H1 (cell line): Measurements from ENCODE around the gene ACOT12. TPM values are rescaled to one million over a fixed set of nuclear protein-coding genes. Genes with fewer than 3 reads are reported as not detected.

Experiments used
- CTCF ChIA-PET: fragments of 300-600 bp; sonication (Branson Sonifier 250); formaldehyde crosslinking; loops from one replicate; lab custom pipeline; 2021; ENCODE audit not compliant: partially characterized antibody; lab: Charles Lee
- POLR2A ChIA-PET: fragments of 300-600 bp; sonication (Branson Sonifier 250); formaldehyde crosslinking; loops from one replicate; lab custom pipeline; 2021; ENCODE audit warnings: inconsistent platforms; ENCODE audit not compliant: partially characterized antibody; lab: Charles Lee
- DNase-seq, 2 experiments: peaks; one replicate each; pipeline versions ENCODE4 v3.0.0 to v3.0.0-alpha.2; 2010 to 2022; ENCODE audit warnings: low spot score in 2 of 2, low read depth in 1 of 2, mixed read lengths in 1 of 2
- FAIRE-seq: peaks from 2 replicates; lab custom pipeline; 2011; peaks lifted over from hg19 to GRCh38; lab: Jason Lieb, UNC
- H2AFZ ChIP-seq: 2 replicates; pipeline ENCODE4 v1.8.1; 2012; ENCODE audit warnings: low read length, inconsistent platforms
- H2AK5ac ChIP-seq: 2 replicates; pipeline ENCODE4 v1.6.1; 2013; ENCODE audit warnings: low read depth, low read length
- H2BK120ac ChIP-seq: replicated peaks from 2 replicates; pipeline ENCODE3; 2013; ENCODE audit warnings: low read depth, low read length, inconsistent platforms
- H2BK12ac ChIP-seq: 2 replicates; pipeline ENCODE4 v1.6.1; 2013; ENCODE audit warnings: low read depth, low read length
- H2BK15ac ChIP-seq: 2 replicates; pipeline ENCODE4 v1.6.1; 2013; ENCODE audit warnings: low read length
- H2BK20ac ChIP-seq: 2 replicates; pipeline ENCODE4 v1.6.1; 2013; ENCODE audit warnings: low read length
- H2BK5ac ChIP-seq: 2 replicates; pipeline ENCODE4 v1.6.1; 2013; ENCODE audit warnings: low read depth, low read length
- H3K14ac ChIP-seq: 2 replicates; pipeline ENCODE4 v1.6.1; 2013; ENCODE audit warnings: inconsistent platforms; ENCODE audit not compliant: insufficient read length
- H3K18ac ChIP-seq: 2 replicates; pipeline ENCODE4 v1.6.1; 2013; ENCODE audit warnings: low read length; ENCODE audit errors: extremely low read depth
- H3K23ac ChIP-seq: 2 replicates; pipeline ENCODE4 v1.6.1; 2013; ENCODE audit warnings: inconsistent platforms; ENCODE audit not compliant: insufficient read length
- H3K23me2 ChIP-seq: 2 replicates; pipeline ENCODE4 v1.6.1; 2013; ENCODE audit warnings: low read depth, low read length
- H3K27ac ChIP-seq: 2 replicates; pipeline ENCODE4 v1.6.1; 2011; ENCODE audit warnings: low read depth, low read length, inconsistent platforms
- H3K27me3 ChIP-seq, 4 experiments: replicated peaks in 1 of 4; 1 replicate in 1 of 4; 2 replicates in 3 of 4; pipeline versions ENCODE4 v1.6.1 to v1.8.1; 2011 to 2013; ENCODE audit warnings: low read length in 3 of 4, mild to moderate bottlenecking in 3 of 4, inconsistent platforms in 2 of 4, mixed read lengths in 2 of 4, moderate library complexity in 1 of 4; ENCODE audit not compliant: control insufficient read depth in 3 of 4, insufficient read depth in 3 of 4; ENCODE audit errors: extremely low read depth in 1 of 4
- H3K36me3 ChIP-seq, 4 experiments: 2 replicates each; pipeline versions ENCODE4 v1.6.1 to v1.8.1; 2011 to 2013; ENCODE audit warnings: mild to moderate bottlenecking in 4 of 4, low read length in 3 of 4, moderate library complexity in 2 of 4, control low read depth in 1 of 4, inconsistent platforms in 1 of 4; ENCODE audit not compliant: insufficient read depth in 4 of 4, control insufficient read depth in 2 of 4
- H3K4ac ChIP-seq: replicated peaks from 2 replicates; pipeline ENCODE3; 2013; ENCODE audit warnings: low read length, low read depth, mixed read lengths, inconsistent platforms; ENCODE audit not compliant: insufficient read length
- H3K4me1 ChIP-seq, 4 experiments: replicated peaks in 1 of 4; 1 replicate in 1 of 4; 2 replicates in 3 of 4; pipeline versions ENCODE4 v1.6.1 to v1.8.1; 2011 to 2013; ENCODE audit warnings: low read length in 3 of 4, inconsistent platforms in 2 of 4, mixed read lengths in 1 of 4; ENCODE audit not compliant: insufficient read depth in 4 of 4, control insufficient read depth in 3 of 4
- H3K4me2 ChIP-seq, 2 experiments: 2 replicates each; pipeline versions ENCODE4 v1.6.1 to v1.8.1; 2011 to 2013; ENCODE audit warnings: low read depth in 2 of 2, low read length in 2 of 2, control low read depth in 1 of 2, inconsistent platforms in 1 of 2, mild to moderate bottlenecking in 1 of 2; ENCODE audit not compliant: insufficient read depth in 1 of 2
- H3K4me3 ChIP-seq, 4 experiments: fragments of 200-600, 300-600 bp in 1 of 4; sonication (generic), shearing (Covaris generic), sonication (Bioruptor Twin) in 1 of 4; 2 replicates each; pipeline versions ENCODE4 v1.5.1 to v1.8.1; 2011 to 2016; ENCODE audit warnings: low read length in 4 of 4, low read depth in 3 of 4, control low read depth in 2 of 4, inconsistent platforms in 2 of 4, mild to moderate bottlenecking in 2 of 4, mixed read lengths in 1 of 4, moderate library complexity in 1 of 4; ENCODE audit not compliant: insufficient read depth in 2 of 4; ENCODE audit errors: extremely low read depth in 1 of 4
- H3K56ac ChIP-seq: replicated peaks from 2 replicates; pipeline ENCODE3; 2013; ENCODE audit warnings: low read depth, mild to moderate bottlenecking, mixed read lengths, low read length, inconsistent platforms; ENCODE audit not compliant: insufficient read length
- H3K79me1 ChIP-seq: 2 replicates; pipeline ENCODE4 v1.6.1; 2013; ENCODE audit warnings: low read depth, low read length, control low read depth
- H3K79me2 ChIP-seq, 2 experiments: 2 replicates each; pipeline versions ENCODE4 v1.6.1 to v1.8.1; 2012 to 2013; ENCODE audit warnings: low read length in 2 of 2, mild to moderate bottlenecking in 2 of 2, inconsistent platforms in 1 of 2; ENCODE audit not compliant: insufficient read depth in 2 of 2, control insufficient read depth in 1 of 2
- H3K9ac ChIP-seq, 4 experiments: replicated peaks in 1 of 4; 1 replicate in 1 of 4; 2 replicates in 3 of 4; pipeline versions ENCODE4 v1.6.1 to v1.8.1; 2011 to 2013; ENCODE audit warnings: low read depth in 3 of 4, low read length in 3 of 4, control low read depth in 2 of 4, mild to moderate bottlenecking in 2 of 4, moderate library complexity in 2 of 4, inconsistent platforms in 1 of 4; ENCODE audit errors: extremely low read depth in 1 of 4
- H3K9me3 ChIP-seq, 2 experiments: 2 replicates each; pipeline versions ENCODE4 v1.6.1 to v1.8.1; 2012 to 2013; ENCODE audit warnings: mild to moderate bottlenecking in 2 of 2, moderate library complexity in 2 of 2, control low read depth in 1 of 2, inconsistent platforms in 1 of 2, low read depth in 1 of 2, low read length in 1 of 2, mixed read lengths in 1 of 2; ENCODE audit not compliant: insufficient read depth in 2 of 2
- H4K20me1 ChIP-seq, 2 experiments: replicated peaks in 1 of 2; 2 replicates each; pipeline versions ENCODE3 to v1.8.1; 2011 to 2013; ENCODE audit warnings: inconsistent platforms in 2 of 2, low read length in 2 of 2, mild to moderate bottlenecking in 1 of 2; ENCODE audit not compliant: insufficient read depth in 2 of 2, control insufficient read depth in 1 of 2
- H4K5ac ChIP-seq: 2 replicates; pipeline ENCODE4 v1.6.1; 2013; ENCODE audit warnings: low read length, low read depth, mixed read lengths, inconsistent platforms; ENCODE audit not compliant: insufficient read length
- H4K8ac ChIP-seq: 2 replicates; pipeline ENCODE4 v1.8.0; 2013; ENCODE audit warnings: mild to moderate bottlenecking, moderate library complexity, low read length, inconsistent platforms; ENCODE audit not compliant: insufficient read depth; ENCODE audit errors: extremely low read depth
- H4K91ac ChIP-seq: replicated peaks from 2 replicates; pipeline ENCODE3; 2013; ENCODE audit warnings: low read length, mixed read lengths, inconsistent platforms; ENCODE audit not compliant: insufficient read length
- FOSL1 ChIP-seq: IDR thresholded peaks from 2 replicates; pipeline ENCODE4 v1.6.1; 2011; ENCODE audit warnings: mild to moderate bottlenecking, low read depth, low read length, moderate library complexity; ENCODE audit not compliant: insufficient read depth
- NRF1 ChIP-seq: IDR thresholded peaks from 2 replicates; pipeline ENCODE4 v1.6.1; 2011; ENCODE audit warnings: mild to moderate bottlenecking, low read depth, low read length, improper control_type of control experiment
- PHF8 ChIP-seq: fragments of 200-600 bp; sonication (generic); conservative IDR thresholded peaks from 2 replicates; pipeline ENCODE4 v1.7.1; 2012; ENCODE audit warnings: low read depth, mild to moderate bottlenecking, inconsistent platforms, low read length, moderate library complexity
- WGBS, 2 experiments: shearing (Covaris generic) in 1 of 2; methylation state at CpG; one replicate each; pipeline versions ENCODE4 v1.1.6 to v1.1.7; 2013 to 2015; ENCODE audit warnings: low lambda C conversion rate in 2 of 2, mixed read lengths in 2 of 2, inconsistent platforms in 1 of 2, low coverage in 1 of 2, missing lambda C conversion rate in 1 of 2; ENCODE audit not compliant: insufficient replicate concordance in 2 of 2, insufficient coverage in 1 of 2, insufficient read length in 1 of 2; ENCODE audit errors: extremely low coverage in 1 of 2, missing lambda C conversion rate in 1 of 2; 5-methylcytosine and 5-hydroxymethylcytosine counted together
- polyA plus RNA-seq, 7 experiments: library from polyadenylated mRNA; depleted of rRNA in 3 of 7; stranded (reverse) in 5 of 7; unstranded in 2 of 7; fragments of >200 nt in 5 of 7; fragments of 200-250 nt in 2 of 7; gene quantifications; 1 replicate in 5 of 7; 2 replicates in 1 of 7; 4 replicates in 1 of 7; pipeline versions ENCODE4 v1.2.1 to v1.2.3, GENCODE V29; 2011 to 2013; ENCODE audit warnings: missing spikeins in 2 of 7, mixed read lengths in 2 of 7
- total RNA-seq: library from RNA; stranded (reverse); fragmentation: NEBNext Ultra II Directional; extraction: Animal tissue kit (Norgen Biotek cat#: 25700); gene quantifications from 2 replicates; pipeline ENCODE4 v1.2.1, GENCODE V29; 2021
- TF ChIP-seq, protein P1 (sequence below): IDR thresholded peaks from 2 replicates; pipeline ENCODE4 v1.6.1; 2011; ENCODE audit warnings: low read depth, mild to moderate bottlenecking, low read length; ENCODE audit not compliant: insufficient read depth

The ACOT12 gene
- total and polyA plus RNA-seq, 2 of the 8 experiments (the other 6 are each of a cell fraction or from before 2014, with no cell fraction given): 0.29 TPM; not detected in 1

DNA sequence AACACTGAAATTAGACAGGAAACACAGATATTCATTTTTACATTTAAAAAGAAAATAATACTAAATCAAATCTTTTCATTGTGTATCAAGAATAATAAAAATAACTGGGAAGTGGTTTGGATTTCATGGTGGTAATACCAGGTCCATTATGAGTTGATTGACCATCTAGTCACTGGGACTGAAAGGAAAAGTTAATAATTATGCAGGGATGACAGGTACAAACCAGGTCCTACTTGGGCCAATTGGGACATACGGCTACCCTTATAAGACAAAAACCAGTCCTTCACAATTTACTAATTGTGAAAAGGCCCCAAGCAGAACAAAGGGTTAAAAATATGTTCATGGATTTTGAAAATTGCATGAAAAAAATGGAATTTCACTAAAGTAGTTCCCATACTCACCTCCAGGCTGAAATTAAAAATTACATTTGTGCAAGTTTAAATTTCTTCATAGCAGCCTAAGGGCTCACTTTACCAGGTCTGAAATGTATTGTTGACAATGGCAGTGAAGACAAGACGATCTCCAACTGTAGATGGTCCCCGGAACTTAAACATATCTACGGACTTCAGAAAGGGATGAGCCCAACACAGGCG is 48.4 kb downstream of the ACOT12 start:
- Histone ChIP-seq H2BK20ac (no peak overlapping the region), H2BK15ac (no peak overlapping the region), H2BK5ac (no peak overlapping the region), H4K20me1 (no peaks in the 10 kb centered on the region), H3K18ac (no peak overlapping the region), H2AFZ (no peak overlapping the region), H4K91ac (no peak overlapping the region), H3K23me2 (no peaks in the 10 kb centered on the region), H3K36me3 (no peaks in the 10 kb centered on the region), H3K27me3 (no peaks in the 10 kb centered on the region), H3K27ac (no peak overlapping the region), H3K4me1 (no peaks in the 10 kb centered on the region; a peak in 1 of 7 replicates), H3K23ac (no peak overlapping the region), H3K79me1 (no peaks in the 10 kb centered on the region), H4K8ac (no peak overlapping the region), H3K9ac (no peak overlapping the region), H2BK12ac (no peak overlapping the region), H3K4ac (no peak overlapping the region), H3K79me2 (no peaks in the 10 kb centered on the region), H3K56ac (no peak overlapping the region), H2AK5ac (no peak overlapping the region), H3K4me3 (no peak overlapping the region), H4K5ac (no peak overlapping the region), H3K4me2 (no peak overlapping the region), H2BK120ac (no peak overlapping the region), H3K14ac (no peak overlapping the region), H3K9me3 (no peaks in the 10 kb centered on the region)
- CTCF ChIA-PET: interaction anchor here (2.8 kb wide), 1 partner anchor 11 kb away, joined by 7 read pairs; no protein-coding TSS in a partner anchor
- no peak for FAIRE-seq
- TF ChIP-seq PHF8 (no peak), NRF1 (no peak), FOSL1 (no peak)
- TF ChIP-seq, protein P1, sequence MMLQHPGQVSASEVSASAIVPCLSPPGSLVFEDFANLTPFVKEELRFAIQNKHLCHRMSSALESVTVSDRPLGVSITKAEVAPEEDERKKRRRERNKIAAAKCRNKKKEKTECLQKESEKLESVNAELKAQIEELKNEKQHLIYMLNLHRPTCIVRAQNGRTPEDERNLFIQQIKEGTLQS: no peak
- DNase-seq: no peak
- POLR2A ChIA-PET: no interaction called here
- WGBS, 2 experiments: 94% methylated on average over 5 of the region's 5 CpGs; no CpG with 5 or more reads in 1 of the 2 experiments
